ENCODE measurements around the gene DCAF5.
"Not testable (repeated sequence)": the region's sequence is repeated elsewhere in the genome, so short reads cannot be mapped to it uniquely, and the experiment has no call there.

Gene DCAF5

GRCh38 chr14:69152902-69153151 lies at the start of gene DCAF5:
Gene DCAF5 (minus strand): TSS chr14:69153119. CDS start chr14:69152978, 141 bp downstream.
- peak in 1 of 2 experiments; percentile 92 for DNase-seq

GRCh38 chr14:69199786-69200185 lies 46.9 kb upstream of the DCAF5 start:
- no peak for DNase-seq

GRCh38 chr14:69193721-69194120 lies 40.8 kb upstream of the DCAF5 start:
- no peak for DNase-seq

- DNase-seq = peak; percentile 94 to 96
Observed at GRCh38 chr14:69191340-69192111, 38.6 kb upstream of the DCAF5 start, which contains the start of gene EXD2. Gene EXD2 (plus strand): TSS chr14:69191498. CDS start chr14:69209471, 17,973 bp downstream.

- DNase-seq = no peak
Observed at GRCh38 chr14:69190191-69190590, 37.3 kb upstream of the DCAF5 start.

GRCh38 chr14:69183735-69184134 lies 30.8 kb upstream of the DCAF5 start:
- DNase-seq = no peak

GRCh38 chr14:69182580-69182979 lies 29.7 kb upstream of the DCAF5 start:
- DNase-seq = not testable (repeated sequence)

- no peak for DNase-seq
Observed at GRCh38 chr14:69181491-69181890, 28.6 kb upstream of the DCAF5 start.

- DNase-seq = no peak
Observed at GRCh38 chr14:69175130-69175529, 22.2 kb upstream of the DCAF5 start.

GRCh38 chr14:69171569-69171968 lies 18.6 kb upstream of the DCAF5 start:
- no peak for DNase-seq

GRCh38 chr14:69170839-69171238 lies 17.9 kb upstream of the DCAF5 start:
- no peak for DNase-seq

GRCh38 chr14:69165787-69166186 lies 12.9 kb upstream of the DCAF5 start:
- not testable (repeated sequence) for DNase-seq

- DNase-seq = no peak
Observed at GRCh38 chr14:69161590-69161989, 8.7 kb upstream of the DCAF5 start.

- DNase-seq = no peak
Observed at GRCh38 chr14:69156224-69156623, 3.3 kb upstream of the DCAF5 start.

GRCh38 chr14:69154779-69155178 lies 1.9 kb upstream of the DCAF5 start:
- DNase-seq = no peak

- DNase-seq = peak; percentile 15 to 35
Observed at GRCh38 chr14:69153873-69154270, 953 bp upstream of the DCAF5 start.

GRCh38 chr14:69153152-69153872 lies 393 bp upstream of the DCAF5 start:
- DNase-seq = peak in 1 of 2 experiments; percentile 80

GRCh38 chr14:69152181-69152901 lies 578 bp downstream of the DCAF5 start:
- peak; percentile 59 to 72 for DNase-seq

GRCh38 chr14:69151458-69152180 lies 1.3 kb downstream of the DCAF5 start:
- peak; percentile 32 to 60 for DNase-seq

- DNase-seq = no peak
Observed at GRCh38 chr14:69149461-69150244, 3.3 kb downstream of the DCAF5 start.

GRCh38 chr14:69142101-69142500 lies 10.8 kb downstream of the DCAF5 start:
- no peak for DNase-seq

GRCh38 chr14:69141550-69141949 lies 11.4 kb downstream of the DCAF5 start:
- no peak for DNase-seq

All from NCI-H187 (cell line).